ENCODE results near the gene ARHGAP4. TPM values are rescaled to one million over a fixed set of nuclear protein-coding genes. Genes with fewer than 3 reads are reported as not detected.

Gene ARHGAP4
- total RNA-seq, 1 donor: 199 TPM

DNA sequence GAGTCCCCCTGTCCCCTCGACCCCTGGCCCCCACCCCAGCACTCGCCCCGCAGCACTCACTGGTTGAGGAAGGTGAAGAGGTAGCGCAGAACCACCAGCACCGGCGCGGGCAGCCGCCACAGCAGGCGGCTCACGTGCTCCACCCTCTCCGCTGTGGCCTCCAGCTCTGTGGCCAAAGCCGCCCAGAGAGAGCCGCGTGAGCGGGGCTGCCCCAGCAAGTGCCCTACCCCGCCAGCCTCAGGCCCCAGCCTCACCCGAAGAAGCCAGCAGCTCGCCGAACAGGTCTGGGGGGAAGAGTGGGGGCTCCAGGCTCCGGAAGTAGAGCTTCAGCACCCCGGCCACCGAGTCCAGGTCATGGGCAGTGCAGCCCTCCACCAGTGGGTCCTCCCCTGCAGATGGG, 15.6 kb downstream of the ARHGAP4 start:
- no peak overlapping the region for H3K4me3 ChIP-seq (ENCODE audit: low read length)
- H3K4me1 ChIP-seq (ENCODE audit: insufficient read depth, low read length): no peaks in the 10 kb centered on the region
- H3K27me3 ChIP-seq (ENCODE audit: insufficient read depth, low read length): no peaks in the 10 kb centered on the region
- H3K9me3 ChIP-seq (ENCODE audit: low read depth, low read length): no peaks in the 10 kb centered on the region

DNA sequence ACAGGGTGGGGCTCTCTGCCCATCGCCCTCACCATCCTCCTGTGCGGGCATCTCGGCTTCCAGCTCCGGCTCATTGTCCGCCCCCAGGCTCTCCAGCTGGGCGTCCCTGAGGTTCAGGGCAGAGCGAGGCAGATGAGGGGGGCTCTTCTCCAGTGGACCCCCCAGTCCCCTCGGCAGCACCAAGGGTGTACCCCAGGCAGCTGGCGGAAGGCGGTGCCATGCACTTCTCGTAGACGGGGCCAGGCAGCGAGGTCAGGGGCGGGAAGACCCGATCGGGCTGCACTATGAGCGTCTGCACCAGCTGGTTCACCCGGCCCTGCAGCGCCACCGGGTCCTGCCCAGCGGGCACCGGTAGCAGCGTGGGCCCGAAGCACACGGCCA, 16.1 kb downstream of the ARHGAP4 start:
- peaks cover under 1% of the 10 kb centered on the region for H3K4me1 ChIP-seq (ENCODE audit: insufficient read depth, low read length)
- no peak overlapping the region for H3K4me3 ChIP-seq (ENCODE audit: low read length)
- H3K27me3 ChIP-seq (ENCODE audit: insufficient read depth, low read length): no peaks in the 10 kb centered on the region
- H3K9me3 ChIP-seq (ENCODE audit: low read depth, low read length): no peaks in the 10 kb centered on the region

DNA sequence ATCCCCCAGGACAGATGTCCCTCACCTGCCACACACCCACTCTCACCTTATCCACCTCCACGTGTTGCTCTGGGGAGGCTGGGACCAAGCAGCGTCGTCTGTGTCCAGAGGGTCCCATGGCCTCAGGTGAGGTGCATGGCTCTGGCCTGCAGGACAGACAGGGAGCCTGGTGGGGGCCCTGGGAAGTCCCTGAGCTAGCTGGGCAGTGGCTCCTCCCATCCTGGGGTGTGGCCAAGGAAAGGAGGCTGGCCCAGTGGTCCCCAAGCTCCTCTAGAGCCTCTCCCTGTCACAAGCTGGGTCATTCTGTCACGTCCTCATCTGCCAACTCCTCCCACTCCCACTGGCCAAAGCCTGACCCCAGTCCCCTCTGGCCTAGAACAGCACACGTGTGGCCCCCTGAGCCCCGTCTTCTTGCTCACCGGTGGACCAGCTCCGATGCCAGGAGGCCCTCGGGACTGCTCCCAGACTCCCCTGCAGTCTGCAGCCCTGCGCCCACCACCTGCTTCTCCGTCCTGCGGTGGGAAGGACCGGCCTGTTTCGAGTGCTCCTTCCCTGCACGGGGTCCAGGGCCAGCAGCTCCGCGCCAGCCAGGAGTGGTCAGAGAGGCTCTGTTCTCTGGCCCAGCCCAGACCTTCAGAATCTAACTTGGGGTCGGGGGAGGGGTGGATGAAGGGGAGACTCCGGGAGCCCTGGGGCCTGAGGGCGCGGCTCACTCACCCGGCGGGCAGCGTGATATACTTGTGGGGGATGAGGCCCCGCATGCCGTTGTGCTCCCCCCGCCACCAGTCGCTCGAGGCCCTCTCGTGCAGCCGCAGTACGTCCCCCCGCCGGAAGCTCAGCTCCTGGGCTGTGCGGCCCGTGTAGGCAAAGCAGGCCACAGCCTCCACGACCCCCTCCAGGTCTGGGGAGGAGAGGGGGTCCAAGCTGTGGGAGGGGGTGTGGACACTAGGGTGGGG, 16.8 kb downstream of the ARHGAP4 start:
- Histone ChIP-seq H3K27me3 (ENCODE audit: insufficient read depth, low read length) (no peaks in the 10 kb centered on the region), H3K4me3 (ENCODE audit: low read length) (no peak overlapping the region), H3K4me1 (ENCODE audit: insufficient read depth, low read length) (peaks cover 8% of the 10 kb centered on the region), H3K9me3 (ENCODE audit: low read depth, low read length) (no peaks in the 10 kb centered on the region)

DNA sequence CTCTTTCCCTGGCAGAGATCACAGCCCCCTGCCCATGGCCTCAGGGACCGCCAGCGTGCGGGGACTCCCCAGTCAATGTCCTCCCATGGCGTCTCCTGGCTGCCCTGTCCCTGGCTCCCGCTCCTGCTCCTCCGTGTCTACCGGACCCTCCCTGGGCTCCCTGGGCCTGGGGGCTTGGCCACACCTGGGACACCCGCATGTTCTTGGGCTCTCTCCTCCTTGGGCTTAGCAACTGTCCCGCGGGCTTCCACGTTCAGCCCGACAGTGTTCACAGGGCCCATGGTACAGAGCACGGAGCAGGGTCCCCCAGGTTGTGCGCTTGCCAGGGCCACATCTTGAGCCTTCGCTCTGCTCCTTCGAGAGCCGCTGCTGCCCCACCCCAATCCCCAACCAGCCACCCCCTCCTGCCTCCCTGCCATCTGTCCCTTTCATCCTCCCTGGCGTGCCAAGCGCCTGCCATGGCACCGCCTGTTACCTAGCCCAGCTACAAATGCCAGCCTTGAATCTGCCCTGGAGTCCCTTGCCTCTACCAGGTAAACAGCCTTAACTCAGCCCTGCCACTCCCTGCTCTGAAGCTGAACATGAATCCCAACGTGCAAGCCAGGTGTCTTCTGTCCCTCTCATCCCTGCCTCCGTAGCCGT, 17.7 kb downstream of the ARHGAP4 start:
- Histone ChIP-seq H3K27me3 (ENCODE audit: insufficient read depth, low read length) (no peaks in the 10 kb centered on the region), H3K4me3 (ENCODE audit: low read length) (no peak overlapping the region), H3K9me3 (ENCODE audit: low read depth, low read length) (no peaks in the 10 kb centered on the region), H3K4me1 (ENCODE audit: insufficient read depth, low read length) (peaks cover 16% of the 10 kb centered on the region)

DNA sequence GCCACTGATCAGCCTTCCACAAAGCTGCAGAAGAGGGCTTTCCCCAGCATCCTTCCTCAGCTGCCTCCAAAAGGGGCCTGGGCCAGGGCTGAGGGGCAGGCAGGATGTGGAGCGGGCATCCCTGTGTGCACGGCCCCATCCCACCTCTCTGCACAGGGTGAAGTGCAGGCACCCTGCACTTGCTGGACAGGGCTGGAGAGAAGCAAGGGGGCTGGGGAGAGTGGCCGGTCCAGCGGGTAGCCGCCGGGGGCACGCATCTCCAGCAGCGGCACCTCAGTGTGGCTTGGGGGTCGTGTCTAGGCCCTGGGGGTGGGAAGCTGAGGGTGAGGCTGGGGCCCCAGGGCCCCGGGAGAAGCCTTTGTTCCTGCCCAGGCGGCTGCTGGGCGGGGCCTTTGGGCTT, 18.6 kb downstream of the ARHGAP4 start:
- Histone ChIP-seq H3K9me3 (ENCODE audit: low read depth, low read length) (no peaks in the 10 kb centered on the region), H3K27me3 (ENCODE audit: insufficient read depth, low read length) (no peaks in the 10 kb centered on the region), H3K4me3 (ENCODE audit: low read length) (no peak overlapping the region), H3K4me1 (ENCODE audit: insufficient read depth, low read length) (peaks cover 25% of the 10 kb centered on the region)

DNA sequence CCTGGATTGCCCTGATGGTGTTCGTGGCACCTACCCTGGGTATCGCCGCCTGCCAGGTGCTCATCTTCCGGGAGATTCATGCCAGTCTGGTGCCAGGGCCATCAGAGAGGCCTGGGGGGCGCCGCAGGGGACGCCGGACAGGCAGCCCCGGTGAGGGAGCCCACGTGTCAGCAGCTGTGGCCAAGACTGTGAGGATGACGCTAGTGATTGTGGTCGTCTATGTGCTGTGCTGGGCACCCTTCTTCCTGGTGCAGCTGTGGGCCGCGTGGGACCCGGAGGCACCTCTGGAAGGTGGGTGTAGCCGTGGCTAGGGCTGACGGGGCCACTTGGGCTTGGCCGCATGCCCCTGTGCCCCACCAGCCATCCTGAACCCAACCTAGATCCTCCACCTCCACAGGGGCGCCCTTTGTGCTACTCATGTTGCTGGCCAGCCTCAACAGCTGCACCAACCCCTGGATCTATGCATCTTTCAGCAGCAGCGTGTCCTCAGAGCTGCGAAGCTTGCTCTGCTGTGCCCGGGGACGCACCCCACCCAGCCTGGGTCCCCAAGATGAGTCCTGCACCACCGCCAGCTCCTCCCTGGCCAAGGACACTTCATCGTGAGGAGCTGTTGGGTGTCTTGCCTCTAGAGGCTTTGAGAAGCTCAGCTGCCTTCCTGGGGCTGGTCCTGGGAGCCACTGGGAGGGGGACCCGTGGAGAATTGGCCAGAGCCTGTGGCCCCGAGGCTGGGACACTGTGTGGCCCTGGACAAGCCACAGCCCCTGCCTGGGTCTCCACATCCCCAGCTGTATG, 19.7 kb downstream of the ARHGAP4 start:
- Histone ChIP-seq H3K9me3 (ENCODE audit: low read depth, low read length) (no peaks in the 10 kb centered on the region), H3K4me1 (ENCODE audit: insufficient read depth, low read length) (peaks cover 36% of the 10 kb centered on the region), H3K4me3 (ENCODE audit: low read length) (no peak overlapping the region), H3K27me3 (ENCODE audit: insufficient read depth, low read length) (no peaks in the 10 kb centered on the region)

DNA sequence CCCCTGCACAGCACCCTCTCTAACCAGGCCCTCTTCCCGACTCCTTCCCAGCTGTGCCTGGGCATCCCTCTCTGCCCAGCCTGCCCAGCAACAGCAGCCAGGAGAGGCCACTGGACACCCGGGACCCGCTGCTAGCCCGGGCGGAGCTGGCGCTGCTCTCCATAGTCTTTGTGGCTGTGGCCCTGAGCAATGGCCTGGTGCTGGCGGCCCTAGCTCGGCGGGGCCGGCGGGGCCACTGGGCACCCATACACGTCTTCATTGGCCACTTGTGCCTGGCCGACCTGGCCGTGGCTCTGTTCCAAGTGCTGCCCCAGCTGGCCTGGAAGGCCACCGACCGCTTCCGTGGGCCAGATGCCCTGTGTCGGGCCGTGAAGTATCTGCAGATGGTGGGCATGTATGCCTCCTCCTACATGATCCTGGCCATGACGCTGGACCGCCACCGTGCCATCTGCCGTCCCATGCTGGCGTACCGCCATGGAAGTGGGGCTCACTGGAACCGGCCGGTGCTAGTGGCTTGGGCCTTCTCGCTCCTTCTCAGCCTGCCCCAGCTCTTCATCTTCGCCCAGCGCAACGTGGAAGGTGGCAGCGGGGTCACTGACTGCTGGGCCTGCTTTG, 20.5 kb downstream of the ARHGAP4 start:
- Histone ChIP-seq H3K4me1 (ENCODE audit: insufficient read depth, low read length) (peaks cover 42% of the 10 kb centered on the region), H3K27me3 (ENCODE audit: insufficient read depth, low read length) (no peaks in the 10 kb centered on the region), H3K4me3 (ENCODE audit: low read length) (no peak overlapping the region), H3K9me3 (ENCODE audit: low read depth, low read length) (no peaks in the 10 kb centered on the region)

DNA sequence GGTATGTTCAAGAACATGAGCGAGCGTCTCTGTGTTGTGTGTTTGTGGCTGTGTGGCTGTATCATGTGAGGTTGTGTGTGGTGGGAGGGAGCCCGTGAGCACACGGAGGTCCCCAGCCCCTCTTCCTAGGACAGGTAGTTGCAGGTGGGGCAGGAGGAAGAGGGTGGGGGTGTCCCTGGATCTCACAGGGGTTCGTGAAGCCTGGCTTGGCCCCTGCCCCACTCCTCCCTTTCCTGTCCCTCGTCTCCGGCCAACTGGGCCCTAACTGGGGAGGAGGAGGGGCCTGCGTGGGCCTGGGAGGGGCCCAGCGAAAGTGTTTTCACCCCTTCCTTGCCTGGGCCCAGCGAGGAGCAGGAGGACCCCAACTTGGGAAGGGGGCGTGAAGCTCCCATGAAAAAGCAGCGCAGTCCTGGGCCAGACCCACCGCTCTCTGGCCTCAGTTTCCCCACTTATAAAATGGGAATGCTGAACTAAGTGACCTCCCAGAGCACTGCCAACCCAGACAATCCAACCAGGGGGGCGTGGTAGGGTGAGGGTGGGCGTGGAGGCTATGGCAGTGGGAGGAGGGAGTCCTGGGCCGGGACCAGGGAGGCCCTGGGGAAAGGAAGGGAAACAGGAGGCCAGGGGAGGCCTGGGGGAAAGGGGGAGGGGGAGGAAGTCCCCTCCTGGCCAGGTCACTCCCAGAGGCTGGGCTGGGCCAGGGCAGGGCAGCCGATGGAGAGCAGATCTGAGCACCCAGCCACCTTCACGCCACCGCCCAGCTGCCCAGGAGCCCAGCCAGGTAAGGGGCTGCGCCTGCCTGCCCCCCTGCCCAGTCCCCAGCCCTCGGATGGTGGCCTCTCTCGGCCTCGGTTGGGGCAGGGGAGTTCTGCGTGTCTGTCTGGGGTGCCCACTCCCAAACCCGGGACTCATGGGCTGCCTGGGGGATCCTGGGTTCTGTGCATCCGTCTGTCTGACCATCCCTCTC, 21.8 kb downstream of the ARHGAP4 start, which contains the start of gene AVPR2:
Gene AVPR2 (plus strand): TSS at position 683 of the 967 bp plus-strand sequence. CDS start 473 bp downstream, outside the sequence.
- no peaks in the 10 kb centered on the region for H3K9me3 ChIP-seq (ENCODE audit: low read depth, low read length)
- H3K27me3 ChIP-seq (ENCODE audit: insufficient read depth, low read length): no peaks in the 10 kb centered on the region
- no peak within 1 kb of the TSS for H3K4me3 ChIP-seq (ENCODE audit: low read length)
- peaks cover 46% of the 10 kb centered on the region for H3K4me1 ChIP-seq (ENCODE audit: insufficient read depth, low read length)

DNA sequence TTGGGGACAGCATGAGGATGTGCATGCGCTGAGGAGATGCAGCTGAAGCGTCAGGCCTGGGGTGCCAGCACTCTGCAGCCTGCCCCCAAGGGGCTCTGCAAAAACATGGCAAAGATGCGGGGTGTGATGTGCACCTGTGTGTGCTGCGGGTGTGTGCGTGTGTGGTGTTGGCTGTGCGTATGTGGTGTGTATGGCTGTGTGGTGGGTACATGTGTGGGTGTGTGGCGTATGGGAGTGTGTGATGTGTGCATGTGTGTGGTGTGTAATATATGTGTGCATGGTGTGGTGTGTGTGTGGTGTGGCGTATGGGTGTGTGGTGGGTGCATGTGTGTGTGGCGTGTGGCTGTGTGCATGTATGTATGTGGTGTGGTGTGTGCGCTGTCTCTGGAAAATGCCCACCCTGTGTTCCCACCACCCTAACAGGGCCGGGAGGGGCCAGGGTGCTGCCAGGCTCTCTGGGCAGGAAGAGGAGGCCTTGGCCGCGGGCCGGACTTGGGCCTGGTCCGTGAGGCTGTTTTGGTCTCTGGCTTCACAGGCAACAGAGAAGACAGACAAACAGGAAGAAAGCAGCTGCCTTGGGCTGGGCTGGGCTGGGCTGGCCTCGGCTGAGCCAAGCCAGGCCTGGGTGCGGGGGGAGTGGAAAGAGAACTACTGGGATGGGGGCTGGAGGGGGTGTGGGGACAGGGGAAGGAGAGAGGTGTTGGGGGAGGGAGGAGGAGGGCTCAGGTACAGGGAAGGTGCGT, 22.7 kb downstream of the ARHGAP4 start:
- H3K9me3 ChIP-seq (ENCODE audit: low read depth, low read length): no peaks in the 10 kb centered on the region
- no peaks in the 10 kb centered on the region for H3K27me3 ChIP-seq (ENCODE audit: insufficient read depth, low read length)
- H3K4me3 ChIP-seq (ENCODE audit: low read length): no peak overlapping the region
- H3K4me1 ChIP-seq (ENCODE audit: insufficient read depth, low read length): peaks cover 46% of the 10 kb centered on the region

DNA sequence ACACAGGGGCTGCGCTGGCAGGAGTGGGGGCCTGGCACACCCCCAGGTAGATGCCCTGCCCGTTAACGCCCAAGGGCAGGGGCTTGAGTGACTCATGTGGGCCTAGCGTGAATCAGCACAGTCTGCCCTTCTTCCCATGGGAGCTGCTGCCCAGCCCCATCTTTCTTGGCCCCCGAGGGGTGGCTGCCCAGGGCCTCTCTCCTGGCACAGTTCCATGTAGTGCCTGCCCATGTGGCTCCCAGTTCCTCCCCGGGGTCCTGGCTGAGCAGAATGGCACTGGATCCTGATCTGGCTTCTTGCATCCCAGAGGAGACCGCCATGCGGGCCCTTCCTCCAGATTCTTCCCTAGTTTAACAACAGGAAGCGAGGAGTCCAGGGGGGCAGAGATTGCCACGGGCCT, 23.7 kb downstream of the ARHGAP4 start:
- Histone ChIP-seq H3K27me3 (ENCODE audit: insufficient read depth, low read length) (no peaks in the 10 kb centered on the region), H3K9me3 (ENCODE audit: low read depth, low read length) (no peaks in the 10 kb centered on the region), H3K4me1 (ENCODE audit: insufficient read depth, low read length) (peaks cover 46% of the 10 kb centered on the region), H3K4me3 (ENCODE audit: low read length) (no peak overlapping the region)

DNA sequence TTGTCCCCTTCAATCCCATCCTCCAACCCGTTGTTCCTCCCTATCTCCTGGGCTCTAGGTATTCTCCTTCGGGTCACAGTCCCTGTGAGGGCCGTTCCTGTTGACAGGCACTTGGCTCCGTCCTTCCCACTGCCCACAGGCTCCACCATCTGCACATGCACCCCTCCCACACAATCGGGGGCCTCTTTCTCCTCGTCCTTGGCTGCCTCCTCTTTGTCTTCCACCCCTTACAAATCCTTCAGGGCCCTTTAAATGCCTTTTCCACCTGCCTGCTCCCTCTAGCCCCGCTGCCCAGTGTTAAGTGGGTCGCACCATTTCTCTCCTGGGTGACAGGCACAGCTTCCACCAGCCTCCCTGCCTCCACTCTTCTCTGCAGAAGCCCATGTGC, 24.3 kb downstream of the ARHGAP4 start:
- Histone ChIP-seq H3K27me3 (ENCODE audit: insufficient read depth, low read length) (no peaks in the 10 kb centered on the region), H3K4me3 (ENCODE audit: low read length) (no peak overlapping the region), H3K9me3 (ENCODE audit: low read depth, low read length) (no peaks in the 10 kb centered on the region), H3K4me1 (ENCODE audit: insufficient read depth, low read length) (peaks cover 46% of the 10 kb centered on the region)

DNA sequence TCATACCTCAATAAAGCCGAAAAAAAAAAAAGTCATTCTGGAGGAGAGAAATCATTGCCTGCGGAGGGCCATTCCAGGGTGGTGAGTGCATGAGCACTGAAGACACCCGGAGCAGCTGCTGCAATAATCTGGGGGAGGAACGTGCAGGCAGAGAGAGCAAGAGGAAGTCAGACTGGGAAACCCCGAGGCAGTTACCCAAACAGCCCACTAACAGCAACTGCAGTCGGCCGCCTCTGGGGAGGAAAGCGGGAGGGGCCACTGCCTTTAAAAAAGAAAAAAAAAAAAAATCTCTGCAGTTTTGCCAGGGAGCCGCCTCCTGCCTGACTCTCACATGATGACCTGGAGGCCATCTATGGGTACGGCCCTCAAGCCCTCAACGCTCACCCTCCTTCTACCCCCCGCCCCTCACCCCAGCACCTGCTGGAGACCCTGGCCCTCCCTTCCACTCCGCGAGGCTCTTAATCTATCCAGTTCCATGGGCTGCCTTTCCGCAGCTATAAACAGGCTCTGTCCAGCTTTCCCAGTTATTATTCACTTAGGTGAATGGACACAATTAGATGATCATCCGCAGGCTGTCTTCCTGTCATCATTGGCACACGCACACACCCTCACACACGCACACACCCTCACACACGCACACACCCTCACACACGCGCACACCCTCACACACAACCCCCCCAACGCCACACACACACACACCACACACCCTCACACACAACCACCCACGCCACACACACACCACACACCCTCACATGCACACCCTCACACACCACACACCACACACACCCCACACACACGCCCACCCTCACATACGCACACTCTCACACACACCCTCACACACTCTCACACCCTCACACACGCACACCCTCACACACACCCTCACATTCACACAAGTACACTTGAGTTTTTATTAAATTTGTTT, 25.0 kb downstream of the ARHGAP4 start:
- H3K4me1 ChIP-seq (ENCODE audit: insufficient read depth, low read length): peaks cover 46% of the 10 kb centered on the region
- no peaks in the 10 kb centered on the region for H3K27me3 ChIP-seq (ENCODE audit: insufficient read depth, low read length)
- H3K4me3 ChIP-seq (ENCODE audit: low read length): no peak overlapping the region

More for the DNA sequence above, 25.0 kb downstream of the ARHGAP4 start:
- H3K9me3 ChIP-seq (ENCODE audit: low read depth, low read length): no peaks in the 10 kb centered on the region
